ENCODE data around the gene NDST4.

DNA sequence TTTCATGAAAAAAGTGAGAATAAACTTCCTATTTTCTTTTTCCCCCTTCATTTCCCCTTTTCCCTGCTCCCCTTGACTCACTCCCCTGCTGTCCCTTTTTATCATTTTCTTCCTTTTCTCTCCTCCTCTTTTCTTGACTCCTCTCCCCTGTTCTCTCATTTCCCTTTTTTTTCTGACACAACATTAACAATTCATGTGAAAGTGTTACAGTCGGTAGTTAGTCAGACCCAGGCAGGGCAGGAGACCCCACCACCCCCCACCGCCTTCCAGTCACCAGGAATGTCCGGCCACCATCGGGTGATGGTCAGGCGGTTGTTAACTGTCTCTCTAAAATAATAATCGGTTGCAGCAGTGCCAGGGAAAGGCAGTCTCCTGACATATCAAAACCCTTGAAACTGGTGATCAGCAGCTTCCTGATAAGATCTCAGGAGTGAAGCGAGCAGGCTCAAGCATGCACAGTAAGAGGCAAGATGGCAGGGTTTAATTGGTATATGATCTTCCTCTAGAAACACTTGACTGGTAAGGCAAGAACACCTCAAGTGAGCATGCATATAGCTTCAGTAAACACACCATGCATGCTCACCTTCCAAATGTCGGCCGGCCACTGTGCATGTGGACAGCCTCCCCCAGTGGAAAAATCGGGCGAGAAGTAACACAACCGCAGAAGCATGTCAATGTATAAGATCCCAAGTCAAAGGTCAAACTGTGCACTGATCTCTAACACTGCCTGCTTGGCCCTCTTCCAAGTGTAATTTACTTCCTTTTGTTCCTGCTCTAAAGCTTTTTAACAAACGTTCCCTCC, 191.4 kb downstream of the NDST4 start:
- TF ChIP-seq, protein P1, sequence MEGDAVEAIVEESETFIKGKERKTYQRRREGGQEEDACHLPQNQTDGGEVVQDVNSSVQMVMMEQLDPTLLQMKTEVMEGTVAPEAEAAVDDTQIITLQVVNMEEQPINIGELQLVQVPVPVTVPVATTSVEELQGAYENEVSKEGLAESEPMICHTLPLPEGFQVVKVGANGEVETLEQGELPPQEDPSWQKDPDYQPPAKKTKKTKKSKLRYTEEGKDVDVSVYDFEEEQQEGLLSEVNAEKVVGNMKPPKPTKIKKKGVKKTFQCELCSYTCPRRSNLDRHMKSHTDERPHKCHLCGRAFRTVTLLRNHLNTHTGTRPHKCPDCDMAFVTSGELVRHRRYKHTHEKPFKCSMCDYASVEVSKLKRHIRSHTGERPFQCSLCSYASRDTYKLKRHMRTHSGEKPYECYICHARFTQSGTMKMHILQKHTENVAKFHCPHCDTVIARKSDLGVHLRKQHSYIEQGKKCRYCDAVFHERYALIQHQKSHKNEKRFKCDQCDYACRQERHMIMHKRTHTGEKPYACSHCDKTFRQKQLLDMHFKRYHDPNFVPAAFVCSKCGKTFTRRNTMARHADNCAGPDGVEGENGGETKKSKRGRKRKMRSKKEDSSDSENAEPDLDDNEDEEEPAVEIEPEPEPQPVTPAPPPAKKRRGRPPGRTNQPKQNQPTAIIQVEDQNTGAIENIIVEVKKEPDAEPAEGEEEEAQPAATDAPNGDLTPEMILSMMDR (IDR thresholded peaks at IDR 0.05; ENCODE audit: low read depth, low read length, poor library complexity, severe bottlenecking) = no peak
- TF ChIP-seq EZH2phosphoT487 (IDR thresholded peaks at IDR 0.05; ENCODE audit: borderline replicate concordance, low read length) = no peak

Measured in DOHH2 (cell line).